ENCODE measurements around the gene VASH1. TPM values are rescaled to one million over a fixed set of nuclear protein-coding genes. Genes with fewer than 3 reads are reported as not detected.
"Not testable (repeated sequence)": the region's sequence is repeated elsewhere in the genome, so short reads cannot be mapped to it uniquely, and the experiment has no call there.

VASH1 gene
- total RNA-seq, 1 experiment from 2014 or later: 4.8 TPM

GRCh38 chr14:76727384-76727783 is 33.9 kb upstream of the VASH1 start:
- Histone ChIP-seq H3K36me3 (replicated peaks; ENCODE audit: control insufficient read depth, insufficient read depth, low read length) (no peaks in the 10 kb centered on the region), H3K27me3 (ENCODE audit: control insufficient read depth, insufficient read depth, low read length) (no peaks in the 10 kb centered on the region; the same call in 1 of the 2 replicates), H3K4me3 (ENCODE audit: insufficient read depth, low read depth, low read length) (no peak overlapping the region)
- DNase-seq: no peak

GRCh38 chr14:76727901-76728300 is 33.4 kb upstream of the VASH1 start:
- H3K4me3 ChIP-seq (ENCODE audit: insufficient read depth, low read depth, low read length): no peak overlapping the region
- H3K36me3 ChIP-seq (replicated peaks; ENCODE audit: control insufficient read depth, insufficient read depth, low read length): no peaks in the 10 kb centered on the region
- DNase-seq: no peak
- H3K27me3 ChIP-seq (ENCODE audit: control insufficient read depth, insufficient read depth, low read length): no peaks in the 10 kb centered on the region; the same call in 1 of the 2 replicates

GRCh38 chr14:76729258-76729657 is 32.0 kb upstream of the VASH1 start:
- Histone ChIP-seq H3K4me3 (ENCODE audit: insufficient read depth, low read depth, low read length) (no peak overlapping the region), H3K27me3 (ENCODE audit: control insufficient read depth, insufficient read depth, low read length) (no peaks in the 10 kb centered on the region; the same call in 1 of the 2 replicates), H3K36me3 (replicated peaks; ENCODE audit: control insufficient read depth, insufficient read depth, low read length) (no peaks in the 10 kb centered on the region)
- no peak for DNase-seq

DNA sequence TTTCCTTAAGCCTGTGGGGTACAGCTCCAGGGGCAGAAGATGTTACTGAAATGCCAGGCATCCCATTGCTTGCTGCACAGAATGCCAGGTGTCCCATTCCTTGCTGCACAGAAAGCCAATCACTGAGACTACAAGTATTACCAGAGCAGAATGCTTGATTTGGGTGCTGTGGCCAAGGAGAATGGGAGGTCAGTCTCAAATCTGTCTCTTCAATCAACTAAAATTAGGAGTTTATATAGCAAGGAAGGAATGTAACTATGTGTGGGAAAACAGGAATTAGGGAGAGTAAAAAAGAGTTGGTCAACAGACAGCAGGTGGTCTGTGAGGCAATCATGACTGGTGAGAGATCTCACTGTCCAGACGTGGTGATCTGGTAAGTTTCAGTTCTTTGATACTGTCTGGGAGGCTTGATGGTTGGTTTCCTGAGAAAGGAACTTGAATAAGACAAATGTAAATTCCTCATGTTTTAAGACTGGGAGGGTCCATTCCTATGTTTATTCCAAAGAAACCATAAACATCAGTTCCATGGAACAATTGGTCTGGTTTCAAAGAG is 31.2 kb upstream of the VASH1 start:
- Histone ChIP-seq H3K27me3 (ENCODE audit: control insufficient read depth, insufficient read depth, low read length) (no peaks in the 10 kb centered on the region; the same call in 1 of the 2 replicates), H3K4me3 (ENCODE audit: insufficient read depth, low read depth, low read length) (no peak overlapping the region), H3K36me3 (replicated peaks; ENCODE audit: control insufficient read depth, insufficient read depth, low read length) (no peaks in the 10 kb centered on the region)
- DNase-seq: no peak

GRCh38 chr14:76734501-76734900 is 26.8 kb upstream of the VASH1 start:
- not testable (repeated sequence) for H3K36me3 ChIP-seq (replicated peaks; ENCODE audit: control insufficient read depth, insufficient read depth, low read length); DNase-seq; H3K4me3 ChIP-seq (ENCODE audit: insufficient read depth, low read depth, low read length); H3K27me3 ChIP-seq (ENCODE audit: control insufficient read depth, insufficient read depth, low read length)

DNA sequence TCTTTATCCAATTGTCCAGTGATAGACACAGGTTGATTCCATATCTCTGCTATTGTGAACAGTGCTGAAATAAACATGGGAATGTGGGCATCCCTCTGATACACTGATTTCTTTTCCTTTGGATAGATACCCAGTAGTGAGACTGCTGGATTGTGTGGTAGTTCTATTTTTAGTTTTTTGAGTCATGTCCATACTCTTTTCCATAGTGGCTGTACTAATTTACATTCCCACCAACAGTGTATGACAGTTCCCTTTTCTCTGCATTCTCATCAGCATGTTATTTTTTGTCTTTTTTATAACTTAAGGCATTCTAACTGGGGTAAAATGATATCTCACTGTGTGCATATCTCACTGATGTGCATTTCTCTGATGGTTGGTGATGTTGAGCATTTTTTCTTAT is 24.8 kb upstream of the VASH1 start:
- no peak for DNase-seq
- Histone ChIP-seq H3K4me3 (ENCODE audit: insufficient read depth, low read depth, low read length) (no peak overlapping the region), H3K27me3 (ENCODE audit: control insufficient read depth, insufficient read depth, low read length) (no peaks in the 10 kb centered on the region), H3K36me3 (replicated peaks; ENCODE audit: control insufficient read depth, insufficient read depth, low read length) (no peaks in the 10 kb centered on the region)

GRCh38 chr14:76741074-76741473 is 20.2 kb upstream of the VASH1 start:
- Histone ChIP-seq H3K36me3 (replicated peaks; ENCODE audit: control insufficient read depth, insufficient read depth, low read length) (no peaks in the 10 kb centered on the region), H3K4me3 (ENCODE audit: insufficient read depth, low read depth, low read length) (no peak overlapping the region), H3K27me3 (ENCODE audit: control insufficient read depth, insufficient read depth, low read length) (no peaks in the 10 kb centered on the region)
- no peak for DNase-seq

DNA sequence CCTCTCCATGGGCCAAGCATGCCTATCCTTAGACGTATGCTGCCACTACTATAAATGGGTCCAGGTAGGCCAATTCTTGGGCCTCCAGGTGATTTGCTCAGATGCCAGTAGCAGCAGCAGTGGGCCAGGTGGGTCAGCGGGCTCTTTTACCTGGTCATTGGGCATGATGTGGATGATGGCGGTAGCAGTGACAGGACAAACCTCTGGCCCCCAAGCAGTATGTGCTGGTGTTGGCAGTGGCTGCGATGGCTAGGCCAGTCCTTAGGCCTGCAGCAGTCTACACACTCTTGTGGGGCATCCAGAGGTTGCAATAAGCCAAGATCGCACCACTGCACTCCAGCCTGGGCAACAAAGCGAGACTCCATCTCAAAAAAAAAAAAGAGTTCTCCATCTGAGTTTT is 19.1 kb upstream of the VASH1 start:
- no peak for DNase-seq
- H3K27me3 ChIP-seq (ENCODE audit: control insufficient read depth, insufficient read depth, low read length): no peaks in the 10 kb centered on the region
- H3K36me3 ChIP-seq (replicated peaks; ENCODE audit: control insufficient read depth, insufficient read depth, low read length): no peaks in the 10 kb centered on the region
- H3K4me3 ChIP-seq (ENCODE audit: insufficient read depth, low read depth, low read length): no peak overlapping the region

GRCh38 chr14:76742966-76743365 is 18.3 kb upstream of the VASH1 start:
- no peak for DNase-seq

DNA sequence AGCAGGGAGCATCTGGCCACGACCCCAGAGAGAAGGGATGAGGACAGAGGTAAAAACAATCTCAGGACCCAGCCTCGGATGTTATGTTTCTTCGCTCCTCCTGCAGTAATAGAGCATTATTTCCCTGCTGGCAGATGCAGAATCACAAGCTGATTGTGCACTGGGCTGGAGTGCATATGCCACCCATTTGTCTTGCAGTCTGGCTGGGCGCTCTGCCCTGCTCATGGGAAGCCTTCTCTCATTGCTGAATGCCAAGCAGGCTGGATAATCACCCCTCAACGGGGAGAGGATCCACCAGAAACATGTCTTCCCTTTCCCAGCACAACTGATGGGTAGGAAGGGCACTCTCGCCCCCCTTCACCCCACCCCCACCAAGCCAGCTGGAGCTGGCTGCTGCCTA is 8.5 kb upstream of the VASH1 start:
- DNase-seq: no peak
- H3K27me3 ChIP-seq (ENCODE audit: control insufficient read depth, insufficient read depth, low read length): no peaks in the 10 kb centered on the region
- H3K4me3 ChIP-seq (ENCODE audit: insufficient read depth, low read depth, low read length): no peak overlapping the region
- H3K36me3 ChIP-seq (replicated peaks; ENCODE audit: control insufficient read depth, insufficient read depth, low read length): no peaks in the 10 kb centered on the region

More at GRCh38 chr14:76742966-76743365, 18.3 kb upstream of the VASH1 start:
- no peaks in the 10 kb centered on the region for H3K27me3 ChIP-seq (ENCODE audit: control insufficient read depth, insufficient read depth, low read length)
- no peak overlapping the region for H3K4me3 ChIP-seq (ENCODE audit: insufficient read depth, low read depth, low read length)
- no peaks in the 10 kb centered on the region for H3K36me3 ChIP-seq (replicated peaks; ENCODE audit: control insufficient read depth, insufficient read depth, low read length)

GRCh38 chr14:76753541-76754198 is 7.6 kb upstream of the VASH1 start:
- DNase-seq: no peak
- no peaks in the 10 kb centered on the region for H3K36me3 ChIP-seq (replicated peaks; ENCODE audit: control insufficient read depth, insufficient read depth, low read length)
- H3K27me3 ChIP-seq (ENCODE audit: control insufficient read depth, insufficient read depth, low read length): no peaks in the 10 kb centered on the region
- H3K4me3 ChIP-seq (ENCODE audit: insufficient read depth, low read depth, low read length): no peak overlapping the region

GRCh38 chr14:76754586-76754985 is 6.7 kb upstream of the VASH1 start:
- no peak overlapping the region for H3K4me3 ChIP-seq (ENCODE audit: insufficient read depth, low read depth, low read length)
- H3K36me3 ChIP-seq (replicated peaks; ENCODE audit: control insufficient read depth, insufficient read depth, low read length): no peaks in the 10 kb centered on the region
- H3K27me3 ChIP-seq (ENCODE audit: control insufficient read depth, insufficient read depth, low read length): peaks cover 1% of the 10 kb centered on the region; the same call in 1 of the 2 replicates
- no peak for DNase-seq

- DNase-seq: no peak
- Histone ChIP-seq H3K27me3 (ENCODE audit: control insufficient read depth, insufficient read depth, low read length) (peaks cover 11% of the 10 kb centered on the region), H3K36me3 (replicated peaks; ENCODE audit: control insufficient read depth, insufficient read depth, low read length) (no peaks in the 10 kb centered on the region), H3K4me3 (ENCODE audit: insufficient read depth, low read depth, low read length) (no peak overlapping the region)
Observed at GRCh38 chr14:76755610-76756370, 5.5 kb upstream of the VASH1 start.

DNA sequence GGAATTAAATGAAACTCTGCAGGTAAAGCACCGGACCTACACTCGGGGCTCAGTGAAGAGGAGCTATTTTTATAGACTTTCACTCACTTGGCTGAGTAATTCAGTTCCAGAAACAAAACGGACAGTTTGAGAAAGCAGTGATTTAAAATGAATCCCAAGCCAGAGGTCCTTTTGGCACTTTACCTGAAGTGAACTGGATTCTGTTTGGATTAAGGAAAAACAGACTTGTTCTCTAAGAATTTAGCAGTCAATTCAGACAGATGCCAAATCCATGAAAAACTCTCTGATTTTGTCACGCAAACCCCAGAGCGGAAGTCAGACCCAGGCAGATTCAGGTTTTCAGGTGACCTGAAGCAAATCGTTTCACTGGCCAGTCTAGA is 4.9 kb upstream of the VASH1 start:
- Histone ChIP-seq H3K27me3 (ENCODE audit: control insufficient read depth, insufficient read depth, low read length) (peaks cover 15% of the 10 kb centered on the region), H3K4me3 (ENCODE audit: insufficient read depth, low read depth, low read length) (no peak overlapping the region), H3K36me3 (replicated peaks; ENCODE audit: control insufficient read depth, insufficient read depth, low read length) (no peaks in the 10 kb centered on the region)
- no peak for DNase-seq

DNA sequence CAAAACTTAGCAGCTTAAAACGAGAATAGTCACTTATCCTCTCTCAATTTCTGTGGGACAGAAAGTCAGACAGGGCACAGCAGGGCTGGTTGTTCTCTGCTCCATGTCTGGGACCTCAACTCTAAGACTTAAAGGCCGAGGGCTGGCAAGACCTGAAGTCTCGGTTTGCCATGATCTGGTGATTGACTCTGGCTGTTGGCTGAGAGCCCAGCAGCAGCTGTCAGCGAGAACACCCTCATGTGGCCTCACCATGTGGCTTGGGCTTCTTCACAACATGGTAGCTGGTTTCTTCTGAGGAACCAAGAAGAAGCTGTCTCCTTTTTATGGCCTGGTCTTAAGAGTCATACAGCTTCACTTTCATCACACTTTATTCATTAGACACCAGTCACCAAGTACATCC is 1.7 kb upstream of the VASH1 start:
- DNase-seq: peak; percentile 9
- Histone ChIP-seq H3K4me3 (ENCODE audit: insufficient read depth, low read depth, low read length) (no peak overlapping the region), H3K27me3 (ENCODE audit: control insufficient read depth, insufficient read depth, low read length) (peaks cover 41% of the 10 kb centered on the region), H3K36me3 (replicated peaks; ENCODE audit: control insufficient read depth, insufficient read depth, low read length) (no peaks in the 10 kb centered on the region)

All from H7 (cell line).